GM18498 (cell line): Measurements from ENCODE around the gene ZNF230.

Experiments used
- ATAC-seq: cut with Tn5 transposase; IDR thresholded peaks from one replicate; pipeline ENCODE4 v1.9.1; 2021; ENCODE audit warnings: mild to moderate bottlenecking, moderate library complexity; ENCODE audit not compliant: unreplicated experiment

ZNF230 gene

GRCh38 chr19:44032001-44032610, 29.3 kb downstream of the ZNF230 start:
- ATAC-seq, result no peak

- ATAC-seq, result no peak
These were observed 39.4 kb downstream of the ZNF230 start for GRCh38 chr19:44042147-44042546.

- ATAC-seq, result peak; percentile 45
These were observed 48.2 kb downstream of the ZNF230 start for GRCh38 chr19:44050740-44051649.

GRCh38 chr19:44051650-44052402, 49.1 kb downstream of the ZNF230 start, which contains the start of gene ZNF223:
Gene ZNF223 (plus strand): TSS chr19:44052036. CDS start chr19:44055177, 3,141 bp downstream.
- ATAC-seq, result peak; percentile 70

- ATAC-seq, result no peak
These were observed 53.1 kb downstream of the ZNF230 start for GRCh38 chr19:44055870-44056269.

GRCh38 chr19:44059229-44059628, 56.5 kb downstream of the ZNF230 start:
- ATAC-seq, result no peak

GRCh38 chr19:44061038-44061437, 58.3 kb downstream of the ZNF230 start:
- no peak for ATAC-seq
